Activated T-cell treated with anti-CD3 and anti-CD28 coated beads, Interleukin-2, amount 50 U/mL, for 4 hours (primary cell): ENCODE measurements around the gene COL5A1. TPM values are rescaled to one million over a fixed set of nuclear protein-coding genes. Genes with fewer than 3 reads are reported as not detected.

ENCODE experiments used
- ATAC-seq, 2 donors: fragments of 200-7000 bp; cut with Tn5 transposase; one replicate each; pipeline ENCODE4 v1.10.0; 2021
- DNase-seq: peaks from one replicate; pipeline ENCODE4 v3.0.0-alpha.2; 2020
- H3K27me3 Mint-ChIP-seq: one replicate; pipeline ENCODE4 v1.8.0; 2021; ENCODE audit warnings: low read depth, mixed read lengths
- H3K36me3 Mint-ChIP-seq: one replicate; pipeline ENCODE4 v1.8.0; 2022; ENCODE audit warnings: mixed read lengths; ENCODE audit not compliant: insufficient read depth
- H3K4me1 Mint-ChIP-seq: one replicate; pipeline ENCODE4 v1.8.0; 2021; ENCODE audit warnings: low read depth, mixed read lengths
- H3K4me3 Mint-ChIP-seq: one replicate; pipeline ENCODE4 v1.8.0; 2021; ENCODE audit warnings: mild to moderate bottlenecking, moderate library complexity, mixed read lengths
- H3K9me3 Mint-ChIP-seq: one replicate; pipeline ENCODE4 v1.8.0; 2021; ENCODE audit warnings: mixed read lengths
- total RNA-seq, 3 donors: library from RNA; stranded (reverse); gene quantifications; one replicate each; pipeline ENCODE4 v1.2.1, GENCODE V29; 2021

COL5A1 gene
- total RNA-seq, 3 donors from 2014 or later = 0.14 to 0.30 (median 0.21) TPM

GRCh38 chr9:134720136-134720753 lies 78.6 kb downstream of the COL5A1 start:
- Mint-ChIP-seq H3K27me3 (peaks cover 13% of the 10 kb centered on the region), H3K4me1 (peaks cover 3% of the 10 kb centered on the region), H3K4me3 (no peak overlapping the region), H3K36me3 (no peaks in the 10 kb centered on the region), H3K9me3 (no peaks in the 10 kb centered on the region)
- ATAC-seq = no peak
- no peak for DNase-seq

GRCh38 chr9:134720796-134721195 lies 79.2 kb downstream of the COL5A1 start:
- DNase-seq = no peak
- H3K27me3 Mint-ChIP-seq = peaks cover 18% of the 10 kb centered on the region

GRCh38 chr9:134721344-134721743 lies 79.7 kb downstream of the COL5A1 start:
- peaks cover 8% of the 10 kb centered on the region for H3K4me1 Mint-ChIP-seq
- no peaks in the 10 kb centered on the region for H3K36me3 Mint-ChIP-seq
- ATAC-seq (no peak), DNase-seq (no peak)
- peaks cover 19% of the 10 kb centered on the region for H3K27me3 Mint-ChIP-seq
- no peaks in the 10 kb centered on the region for H3K9me3 Mint-ChIP-seq
- H3K4me3 Mint-ChIP-seq = no peak overlapping the region

More at GRCh38 chr9:134720796-134721195, 79.2 kb downstream of the COL5A1 start:
- no peaks in the 10 kb centered on the region for H3K9me3 Mint-ChIP-seq
- no peak for ATAC-seq
- H3K4me3 Mint-ChIP-seq = no peak overlapping the region
- H3K36me3 Mint-ChIP-seq = no peaks in the 10 kb centered on the region
- peaks cover 8% of the 10 kb centered on the region for H3K4me1 Mint-ChIP-seq

GRCh38 chr9:134722120-134722701 lies 80.6 kb downstream of the COL5A1 start:
- peaks cover 19% of the 10 kb centered on the region for H3K27me3 Mint-ChIP-seq
- ATAC-seq (no peak), DNase-seq (no peak)
- peaks cover 8% of the 10 kb centered on the region for H3K4me1 Mint-ChIP-seq
- H3K4me3 Mint-ChIP-seq = no peak overlapping the region
- no peaks in the 10 kb centered on the region for H3K9me3 Mint-ChIP-seq
- no peaks in the 10 kb centered on the region for H3K36me3 Mint-ChIP-seq

GRCh38 chr9:134723037-134723436 lies 81.4 kb downstream of the COL5A1 start:
- Mint-ChIP-seq H3K27me3 (peaks cover 19% of the 10 kb centered on the region), H3K9me3 (no peaks in the 10 kb centered on the region), H3K4me1 (peaks cover 8% of the 10 kb centered on the region), H3K36me3 (no peaks in the 10 kb centered on the region), H3K4me3 (no peak overlapping the region)
- no peak for ATAC-seq
- DNase-seq = no peak

- no peak for DNase-seq
- H3K9me3 Mint-ChIP-seq = no peaks in the 10 kb centered on the region
- peaks cover 19% of the 10 kb centered on the region for H3K27me3 Mint-ChIP-seq
- H3K4me1 Mint-ChIP-seq = peaks cover 8% of the 10 kb centered on the region
- ATAC-seq = no peak
- H3K36me3 Mint-ChIP-seq = no peaks in the 10 kb centered on the region
- H3K4me3 Mint-ChIP-seq = no peak overlapping the region
Measured at GRCh38 chr9:134723491-134724190, 82.0 kb downstream of the COL5A1 start.

- no peaks in the 10 kb centered on the region for H3K9me3 Mint-ChIP-seq
Measured at GRCh38 chr9:134724202-134724911, 82.8 kb downstream of the COL5A1 start.

GRCh38 chr9:134724912-134725604 lies 83.5 kb downstream of the COL5A1 start:
- H3K4me1 Mint-ChIP-seq = peaks cover 8% of the 10 kb centered on the region
- H3K9me3 Mint-ChIP-seq = no peaks in the 10 kb centered on the region
- H3K4me3 Mint-ChIP-seq = no peak overlapping the region
- ATAC-seq (no peak), DNase-seq (no peak)
- H3K27me3 Mint-ChIP-seq = peaks cover 19% of the 10 kb centered on the region
- no peaks in the 10 kb centered on the region for H3K36me3 Mint-ChIP-seq

More at GRCh38 chr9:134724202-134724911, 82.8 kb downstream of the COL5A1 start:
- no peak overlapping the region for H3K4me3 Mint-ChIP-seq
- H3K27me3 Mint-ChIP-seq = peaks cover 19% of the 10 kb centered on the region
- ATAC-seq (no peak), DNase-seq (no peak)
- H3K36me3 Mint-ChIP-seq = no peaks in the 10 kb centered on the region
- peaks cover 8% of the 10 kb centered on the region for H3K4me1 Mint-ChIP-seq

- Mint-ChIP-seq H3K4me3 (no peak overlapping the region), H3K4me1 (peaks cover 8% of the 10 kb centered on the region), H3K27me3 (peaks cover 19% of the 10 kb centered on the region), H3K9me3 (no peaks in the 10 kb centered on the region), H3K36me3 (no peaks in the 10 kb centered on the region)
- ATAC-seq (no peak), DNase-seq (no peak)
Measured at GRCh38 chr9:134725605-134725940, 84.0 kb downstream of the COL5A1 start.

GRCh38 chr9:134726026-134726721 lies 84.6 kb downstream of the COL5A1 start:
- Mint-ChIP-seq H3K4me3 (no peak overlapping the region), H3K4me1 (peaks cover 8% of the 10 kb centered on the region), H3K9me3 (no peaks in the 10 kb centered on the region), H3K36me3 (no peaks in the 10 kb centered on the region), H3K27me3 (peaks cover 19% of the 10 kb centered on the region)
- no peak for ATAC-seq
- DNase-seq = no peak

- DNase-seq = no peak
- H3K36me3 Mint-ChIP-seq = no peaks in the 10 kb centered on the region
- H3K27me3 Mint-ChIP-seq = peaks cover 19% of the 10 kb centered on the region
- no peaks in the 10 kb centered on the region for H3K9me3 Mint-ChIP-seq
- peaks cover 8% of the 10 kb centered on the region for H3K4me1 Mint-ChIP-seq
- no peak for ATAC-seq
- no peak overlapping the region for H3K4me3 Mint-ChIP-seq
Measured at GRCh38 chr9:134726722-134727034, 85.1 kb downstream of the COL5A1 start.

GRCh38 chr9:134728021-134728795 lies 86.6 kb downstream of the COL5A1 start:
- Mint-ChIP-seq H3K9me3 (no peaks in the 10 kb centered on the region), H3K36me3 (no peaks in the 10 kb centered on the region), H3K27me3 (peaks cover 11% of the 10 kb centered on the region), H3K4me1 (peaks cover 8% of the 10 kb centered on the region), H3K4me3 (no peak overlapping the region)
- no peak for DNase-seq
- ATAC-seq = no peak

GRCh38 chr9:134728801-134729495 lies 87.3 kb downstream of the COL5A1 start:
- Mint-ChIP-seq H3K36me3 (no peaks in the 10 kb centered on the region), H3K9me3 (no peaks in the 10 kb centered on the region), H3K4me3 (no peak overlapping the region), H3K27me3 (peaks cover 7% of the 10 kb centered on the region), H3K4me1 (peaks cover 8% of the 10 kb centered on the region)
- ATAC-seq = no peak
- no peak for DNase-seq
